RWPE1 (cell line): ENCODE measurements around the gene DSCAML1.

Source experiments
- CTCF ChIA-PET: fragments of 350-600 bp; sonication (Branson Sonifier 250); formaldehyde crosslinking; extraction: SDS; loops from one replicate; lab custom pipeline; 2021; lab: Yijun Ruan, JAX
- POLR2A ChIA-PET: fragments of 400-600 bp; formaldehyde crosslinking; extraction: SDS; loops from one replicate; lab custom pipeline; 2020; ENCODE audit warnings: antibody characterized with exemption; ENCODE audit not compliant: low non-redundant PET; lab: Yijun Ruan, JAX
- DNase-seq: peaks from one replicate; pipeline ENCODE4 v3.0.0; 2012; ENCODE audit warnings: low spot score
- H3K27ac ChIP-seq: fragments of 450-650 bp; 2 replicates; pipeline ENCODE4 v1.5.1; 2017
- CTCF ChIP-seq: fragments of 450-650 bp; conservative IDR thresholded peaks from 2 replicates; pipeline ENCODE4 v1.5.1; 2017; ENCODE audit warnings: low read depth, mild to moderate bottlenecking

Gene DSCAML1

GRCh38 chr11:117378976-117379865 lies 417.8 kb downstream of the DSCAML1 start:
- CTCF ChIA-PET = interaction anchor here (0.6 to 0.7 kb wide), 2 partner anchors 47 to 1302 kb away, joined by 3 to 6 read pairs; no protein-coding TSS in a partner anchor
- POLR2A ChIA-PET = no interaction called here
- DNase-seq = no peak
- H3K27ac ChIP-seq = peak overlapping the region; percentile 21; the same call in 1 of the 2 replicates
- no peak for TF ChIP-seq CTCF
